HG03575 (cell line): ENCODE measurements around the gene OR6N1.

Experiments used
- ATAC-seq: cut with Tn5 transposase; IDR thresholded peaks from one replicate; pipeline ENCODE4 v1.9.1; 2021; ENCODE audit not compliant: unreplicated experiment, insufficient number of reproducible peaks, low FRiP score; ENCODE audit errors: extremely low read depth

OR6N1 gene

GRCh38 chr1:158771950-158772866 is at the start of gene OR6N1:
Gene OR6N1 (minus strand): TSS chr1:158772195. CDS start chr1:158766682, 5,513 bp downstream.
- ATAC-seq, result no peak

GRCh38 chr1:158821723-158822122 is 49.7 kb upstream of the OR6N1 start:
- no peak for ATAC-seq

GRCh38 chr1:158819461-158820443 is 47.8 kb upstream of the OR6N1 start:
- peak; percentile 93 for ATAC-seq

- ATAC-seq, result no peak
Measured at GRCh38 chr1:158818975-158819431, 47.0 kb upstream of the OR6N1 start.

GRCh38 chr1:158818560-158818959 is 46.6 kb upstream of the OR6N1 start:
- ATAC-seq, result no peak

- ATAC-seq, result no peak
Measured at GRCh38 chr1:158814970-158815369, 43.0 kb upstream of the OR6N1 start.

GRCh38 chr1:158813164-158813563 is 41.2 kb upstream of the OR6N1 start:
- no peak for ATAC-seq

GRCh38 chr1:158812336-158812735 is 40.3 kb upstream of the OR6N1 start:
- ATAC-seq, result no peak

- ATAC-seq, result no peak
Measured at GRCh38 chr1:158810311-158810710, 38.3 kb upstream of the OR6N1 start.

- ATAC-seq, result no peak
Measured at GRCh38 chr1:158809862-158810261, 37.9 kb upstream of the OR6N1 start.

- no peak for ATAC-seq
Measured at GRCh38 chr1:158809256-158809655, 37.3 kb upstream of the OR6N1 start.

- no peak for ATAC-seq
Measured at GRCh38 chr1:158806916-158807536, 35.0 kb upstream of the OR6N1 start.

GRCh38 chr1:158803678-158804077 is 31.7 kb upstream of the OR6N1 start:
- ATAC-seq, result no peak

- ATAC-seq, result no peak
Measured at GRCh38 chr1:158801396-158801795, 29.4 kb upstream of the OR6N1 start.

- ATAC-seq, result no peak
Measured at GRCh38 chr1:158800526-158800925, 28.5 kb upstream of the OR6N1 start.

- ATAC-seq, result no peak
Measured at GRCh38 chr1:158799689-158800088, 27.7 kb upstream of the OR6N1 start.

- ATAC-seq, result no peak
Measured at GRCh38 chr1:158798531-158798930, 26.5 kb upstream of the OR6N1 start.

GRCh38 chr1:158794247-158794646 is 22.3 kb upstream of the OR6N1 start:
- no peak for ATAC-seq

- ATAC-seq, result no peak
Measured at GRCh38 chr1:158793604-158794003, 21.6 kb upstream of the OR6N1 start.
